Epithelial cell of umbilical artery (primary cell): Measurements from ENCODE around the gene NELFB. TPM values are rescaled to one million over a fixed set of nuclear protein-coding genes. Genes with fewer than 3 reads are reported as not detected.

Source experiments
- total RNA-seq: library from RNA; depleted of rRNA; stranded (reverse); fragments of >200 nt; gene quantifications from 2 replicates; pipeline ENCODE4 v1.2.3, GENCODE V29; 2014

Gene NELFB
- total RNA-seq: 61.4 and 67.0 TPM in 2 replicates

GRCh38 chr9:137254624-137255447, at the start of gene NELFB:
TSS of gene NELFB (plus strand) at chr9:137255327.

GRCh38 chr9:137222190-137223077, 32.7 kb upstream of the NELFB start, which contains the start of gene RNF208:
TSS of gene RNF208 (minus strand) at chr9:137222240. CDS start at chr9:137221212, 1,028 bp downstream.

GRCh38 chr9:137224830-137225694, 30.1 kb upstream of the NELFB start, which contains the start of gene CYSRT1:
TSS of gene CYSRT1 (plus strand) at chr9:137225174. CDS start at chr9:137225622, 448 bp downstream.

DNA sequence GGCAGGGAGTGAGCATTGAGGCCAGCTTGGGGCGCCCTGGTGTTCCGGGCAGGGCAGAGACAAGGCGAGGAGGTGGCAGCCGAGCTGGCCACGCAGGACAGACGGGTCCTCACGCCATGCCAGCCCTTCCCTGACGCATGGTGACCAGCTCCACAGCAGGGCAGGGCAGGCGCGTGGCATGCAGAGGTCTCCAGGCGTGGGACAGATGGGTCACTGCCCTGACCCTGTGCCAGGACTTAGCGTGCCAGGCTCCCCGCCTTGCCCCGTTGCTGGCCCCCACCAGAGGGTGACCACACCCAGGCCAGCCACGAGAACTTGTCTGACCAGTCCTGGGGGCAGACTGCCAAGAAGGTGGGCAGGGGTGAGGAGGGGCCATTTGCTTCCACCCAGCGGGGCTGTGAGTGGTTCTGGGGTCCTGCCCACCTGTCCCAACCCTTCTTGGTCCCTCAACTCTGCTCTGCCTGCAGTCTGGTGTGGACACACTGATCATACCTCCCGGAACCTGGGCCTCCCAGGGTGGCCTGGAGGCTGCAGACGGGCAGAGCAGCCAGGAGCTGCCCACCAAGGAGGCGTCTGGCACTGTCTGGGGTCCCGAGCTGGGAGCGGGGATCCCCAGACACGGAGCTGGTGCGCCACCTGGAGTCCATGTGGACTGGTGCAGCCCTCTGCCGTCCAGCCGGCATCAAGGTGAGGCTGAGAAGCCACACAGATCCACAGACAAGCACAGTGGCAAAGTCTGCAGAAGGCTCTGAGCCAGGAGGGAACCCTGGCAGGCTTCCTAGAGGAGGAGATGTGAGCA, 27.9 kb upstream of the NELFB start, which contains the start of gene RNF224:
Gene RNF224, plus strand, starts transcription at position 449 of the 799 bp plus-strand sequence. CDS start 834 bp downstream, outside the sequence.

GRCh38 chr9:137230705-137231371, 24.3 kb upstream of the NELFB start, which contains the start of gene SLC34A3:
TSS of gene SLC34A3 (plus strand) at chr9:137230901. CDS start at chr9:137231703, 802 bp downstream.

DNA sequence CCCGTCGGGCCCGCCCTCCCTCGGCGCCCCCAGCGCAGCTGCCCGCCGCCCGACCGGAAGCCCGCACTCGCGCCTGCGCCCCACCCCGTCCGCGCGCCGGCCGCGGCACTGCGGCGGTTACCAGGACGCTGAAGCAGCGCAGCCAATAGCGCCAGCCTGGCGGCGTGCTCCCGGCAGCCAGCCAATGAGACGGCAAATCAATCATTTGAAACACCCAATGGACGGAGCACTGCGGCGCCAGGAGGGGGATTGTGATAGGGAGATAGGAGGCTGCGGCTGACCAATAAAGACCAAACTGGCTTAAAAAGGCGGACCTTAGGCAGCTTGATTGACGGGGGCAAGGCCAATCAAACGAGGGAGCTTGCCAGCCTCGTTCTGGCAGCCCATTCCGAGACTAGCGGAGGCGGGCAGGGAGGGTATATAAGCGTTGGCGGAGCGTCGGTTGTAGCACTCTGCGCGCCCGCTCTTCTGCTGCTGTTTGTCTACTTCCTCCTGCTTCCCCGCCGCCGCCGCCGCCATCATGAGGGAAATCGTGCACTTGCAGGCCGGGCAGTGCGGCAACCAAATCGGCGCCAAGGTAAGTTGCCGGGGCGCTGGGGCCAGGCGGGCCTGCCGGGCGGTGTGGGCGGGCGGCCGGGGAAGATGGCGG, 14.2 kb upstream of the NELFB start, which contains the start of gene TUBB4B:
Gene TUBB4B, plus strand, starts transcription at position 447 of the 649 bp plus-strand sequence. Its CDS starts 74 bp downstream, at position 521.

GRCh38 chr9:137251194-137251461, 4.0 kb upstream of the NELFB start, which contains the start of gene STPG3:
TSS of gene STPG3 (plus strand) at chr9:137251286. CDS start at chr9:137251287, 1 bp downstream.

DNA sequence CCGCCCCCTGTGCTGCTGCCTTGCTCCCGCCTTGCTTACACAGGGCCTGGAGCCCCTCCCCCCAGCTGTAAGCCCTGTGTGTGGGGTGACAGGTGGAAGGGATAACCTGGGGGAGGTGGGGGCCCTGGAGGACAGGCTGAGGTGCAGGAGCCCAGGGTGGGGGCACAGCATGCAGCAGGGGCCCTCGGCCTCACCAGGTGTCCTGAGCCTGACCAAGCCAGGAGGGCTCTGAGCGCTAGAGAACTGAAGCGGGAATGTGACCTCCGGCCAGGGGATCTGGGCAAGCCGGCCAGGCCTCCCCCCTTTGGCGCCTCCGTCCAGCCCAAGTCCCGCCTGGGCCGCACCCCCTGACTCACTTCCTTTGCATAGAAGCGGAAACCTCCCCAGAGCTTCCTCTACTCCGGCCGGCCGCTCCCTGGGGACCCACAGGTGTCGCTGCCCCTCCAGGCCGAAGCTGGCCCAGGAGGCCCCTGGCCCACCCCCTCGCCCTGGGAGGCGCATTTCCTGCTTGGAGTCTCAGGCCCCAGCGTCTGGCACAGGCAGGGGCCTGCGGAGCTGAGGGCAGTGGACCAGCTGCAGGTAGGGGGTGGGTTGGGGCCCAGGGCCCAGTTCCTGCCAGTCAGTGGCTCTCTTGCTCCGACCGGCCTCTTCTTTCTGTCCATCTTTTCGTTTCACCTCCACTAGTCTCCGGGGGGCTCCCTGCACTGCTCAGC, 22.4 kb downstream of the NELFB start, which contains the start of gene TOR4A:
Gene TOR4A, plus strand, starts transcription at position 398 of the 713 bp plus-strand sequence. CDS start 964 bp downstream, outside the sequence.

GRCh38 chr9:137302118-137302448, 47.0 kb downstream of the NELFB start, which contains the start of gene NRARP:
TSS of gene NRARP (minus strand) at chr9:137302271. CDS start at chr9:137301928, 343 bp downstream.

Other genes starting within 250 kb of the NELFB start
- 4.0 and 8.4 TPM in 2 replicates for gene ABCA2, start 227.1 kb upstream of the NELFB start, total RNA-seq
- gene FUT7, start 223.2 kb upstream of the NELFB start, total RNA-seq: not detected in 2 replicates
- gene NPDC1, start 209.2 kb upstream of the NELFB start, total RNA-seq: 28.3 and 29.2 TPM in 2 replicates
- gene ENTPD2, start 201.3 kb upstream of the NELFB start, total RNA-seq: not detected in 2 replicates
- 15.3 and 19.3 TPM in 2 replicates for gene SAPCD2, start 184.8 kb upstream of the NELFB start, total RNA-seq
- gene UAP1L1, start 177.8 kb upstream of the NELFB start, total RNA-seq: 6.2 and 15.8 TPM in 2 replicates
- gene MAN1B1, start 168.3 kb upstream of the NELFB start, total RNA-seq: 57.0 and 64.3 TPM in 2 replicates
- gene DPP7, start 140.6 kb upstream of the NELFB start, total RNA-seq: 63.1 and 69.8 TPM in 2 replicates
- gene GRIN1, start 116.2 kb upstream of the NELFB start, total RNA-seq: under 0.01 TPM in 2 replicates
- gene LRRC26, start 85.3 kb upstream of the NELFB start, total RNA-seq: not detected in 2 replicates
- gene TMEM210, start 83.3 kb upstream of the NELFB start, total RNA-seq: not detected in 2 replicates
- 22.7 and 24.6 TPM in 2 replicates for gene ANAPC2, start 66.8 kb upstream of the NELFB start, total RNA-seq
- 105 and 126 TPM in 2 replicates for gene SSNA1, start 66.7 kb upstream of the NELFB start, total RNA-seq
- 4.6 and 5.5 TPM in 2 replicates for gene TPRN, start 54.6 kb upstream of the NELFB start, total RNA-seq
- 30.9 and 34.1 TPM in 2 replicates for gene TMEM203, start 49.7 kb upstream of the NELFB start, total RNA-seq
- 3.6 TPM in 2 replicates for gene NDOR1, start 49.6 kb upstream of the NELFB start, total RNA-seq
- gene RNF208, start 33.1 kb upstream of the NELFB start, total RNA-seq: 0.32 TPM in 1 of 2 replicates, not detected in the other
- gene CYSRT1, start 30.2 kb upstream of the NELFB start, total RNA-seq: 0.32 TPM in 1 of 2 replicates, not detected in the other
- gene RNF224, start 27.8 kb upstream of the NELFB start, total RNA-seq: not detected in 2 replicates
- not detected in 2 replicates for gene SLC34A3, start 24.4 kb upstream of the NELFB start, total RNA-seq
- gene TUBB4B, start 14.0 kb upstream of the NELFB start, total RNA-seq: 222 and 249 TPM in 2 replicates
- gene STPG3, start 4.0 kb upstream of the NELFB start, total RNA-seq: not detected in 2 replicates
- 29.3 and 39.0 TPM in 2 replicates for gene TOR4A, start 22.4 kb downstream of the NELFB start, total RNA-seq
- 25.1 and 46.1 TPM in 2 replicates for gene NRARP, start 46.9 kb downstream of the NELFB start, total RNA-seq
- 18.8 and 22.0 TPM in 2 replicates for gene EXD3, start 167.8 kb downstream of the NELFB start, total RNA-seq
- 0.46 and 0.65 TPM in 2 replicates for gene NOXA1, start 168.1 kb downstream of the NELFB start, total RNA-seq
- gene ENTPD8, start 186.0 kb downstream of the NELFB start, total RNA-seq: not detected in 2 replicates
- gene NSMF, start 204.0 kb downstream of the NELFB start, total RNA-seq: 17.9 and 19.0 TPM in 2 replicates